ENCODE data around the gene SURF4. TPM values are rescaled to one million over a fixed set of nuclear protein-coding genes. Genes with fewer than 3 reads are reported as not detected.

Gene SURF4
- total RNA-seq, result 100 to 1,000 TPM; 104 to 176 (median 139) TPM

DNA sequence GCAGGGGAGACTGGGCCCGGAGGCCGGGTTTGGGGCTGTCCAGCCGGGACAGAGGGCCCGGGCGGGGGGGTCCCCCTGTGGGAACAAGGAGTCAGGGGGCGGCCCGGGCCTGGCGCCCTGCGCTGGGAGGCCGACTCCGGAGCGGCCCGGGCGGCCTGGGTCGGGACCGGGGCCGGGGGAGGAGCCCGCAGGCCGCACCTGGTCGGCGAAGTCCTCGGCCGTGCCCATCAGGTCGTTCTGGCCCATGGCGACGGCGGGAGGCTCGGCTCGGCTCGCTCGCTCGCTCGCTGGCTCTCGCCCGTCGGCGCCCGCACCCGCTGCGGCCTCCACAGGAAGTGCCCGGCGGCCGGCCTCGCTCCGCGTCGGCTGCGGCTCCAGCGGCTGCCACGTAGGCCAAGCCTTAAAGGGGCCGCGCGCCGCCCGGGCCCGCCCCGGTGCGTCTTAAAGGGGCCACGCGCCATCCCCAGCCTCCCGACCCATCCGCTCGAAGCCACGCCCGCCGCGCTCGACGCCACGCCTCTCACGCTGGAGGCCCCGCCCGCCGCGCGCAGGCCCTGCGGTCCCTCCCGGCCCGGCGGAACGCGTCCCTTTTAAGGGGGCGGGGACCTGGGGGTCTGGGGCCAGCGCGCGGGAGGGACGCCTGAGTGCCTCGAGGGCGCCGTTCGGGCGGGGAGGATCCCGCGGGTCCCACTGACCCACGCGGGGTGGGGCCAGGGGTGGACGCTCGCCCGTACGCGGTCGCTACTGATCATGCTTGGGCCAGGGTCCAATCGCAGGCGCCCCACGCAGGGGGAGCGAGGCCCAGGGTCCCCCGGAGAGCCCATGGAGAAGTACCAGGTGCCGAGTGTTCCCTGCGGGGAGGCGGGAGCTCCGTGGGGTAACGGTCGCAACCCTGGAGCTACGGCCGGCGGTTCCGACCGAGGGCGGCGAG is at the start of gene SURF4, which contains the start of gene STKLD1:
SURF4 (minus strand) TSS at position 337 of the 931 bp plus-strand sequence; CDS start at position 246, 91 bp downstream.
STKLD1 (plus strand) TSS at position 643 of the 931 bp plus-strand sequence; CDS start at position 751, 108 bp downstream.
- TF ChIP-seq, protein P1, sequence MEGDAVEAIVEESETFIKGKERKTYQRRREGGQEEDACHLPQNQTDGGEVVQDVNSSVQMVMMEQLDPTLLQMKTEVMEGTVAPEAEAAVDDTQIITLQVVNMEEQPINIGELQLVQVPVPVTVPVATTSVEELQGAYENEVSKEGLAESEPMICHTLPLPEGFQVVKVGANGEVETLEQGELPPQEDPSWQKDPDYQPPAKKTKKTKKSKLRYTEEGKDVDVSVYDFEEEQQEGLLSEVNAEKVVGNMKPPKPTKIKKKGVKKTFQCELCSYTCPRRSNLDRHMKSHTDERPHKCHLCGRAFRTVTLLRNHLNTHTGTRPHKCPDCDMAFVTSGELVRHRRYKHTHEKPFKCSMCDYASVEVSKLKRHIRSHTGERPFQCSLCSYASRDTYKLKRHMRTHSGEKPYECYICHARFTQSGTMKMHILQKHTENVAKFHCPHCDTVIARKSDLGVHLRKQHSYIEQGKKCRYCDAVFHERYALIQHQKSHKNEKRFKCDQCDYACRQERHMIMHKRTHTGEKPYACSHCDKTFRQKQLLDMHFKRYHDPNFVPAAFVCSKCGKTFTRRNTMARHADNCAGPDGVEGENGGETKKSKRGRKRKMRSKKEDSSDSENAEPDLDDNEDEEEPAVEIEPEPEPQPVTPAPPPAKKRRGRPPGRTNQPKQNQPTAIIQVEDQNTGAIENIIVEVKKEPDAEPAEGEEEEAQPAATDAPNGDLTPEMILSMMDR (IDR thresholded peaks at IDR 0.05; ENCODE audit: low read depth), result no peak

DNA sequence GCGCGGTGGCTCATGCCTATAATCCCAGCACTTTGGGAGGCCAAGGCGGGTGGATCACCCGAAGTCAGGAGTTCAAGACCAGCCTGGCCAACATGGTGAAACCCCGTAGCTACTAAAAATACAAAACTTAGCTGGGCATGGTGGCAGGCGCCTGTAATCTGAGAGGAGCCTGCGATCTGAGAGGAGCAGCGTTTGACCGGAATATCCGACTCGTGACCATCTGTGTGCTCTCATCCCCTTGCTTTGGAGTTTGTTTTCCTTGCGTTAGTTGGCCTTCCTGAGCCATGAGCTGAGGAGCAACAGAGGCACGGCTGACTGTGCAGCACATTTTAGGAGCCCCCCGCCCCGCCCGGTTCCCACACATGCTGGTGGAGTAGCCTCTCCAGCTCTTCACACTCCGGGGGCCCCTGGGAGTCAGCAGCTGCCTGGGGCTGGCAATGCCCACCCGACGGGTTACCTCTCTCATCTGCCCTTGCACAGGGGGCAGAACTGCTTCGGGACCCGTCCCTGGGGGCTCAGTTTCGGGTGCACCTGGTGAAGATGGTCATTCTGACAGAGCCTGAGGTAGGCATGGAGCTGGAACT is 49.3 kb upstream of the SURF4 start:
- TF ChIP-seq, protein P1 (IDR thresholded peaks at IDR 0.05; ENCODE audit: low read depth), result no peak

DNA sequence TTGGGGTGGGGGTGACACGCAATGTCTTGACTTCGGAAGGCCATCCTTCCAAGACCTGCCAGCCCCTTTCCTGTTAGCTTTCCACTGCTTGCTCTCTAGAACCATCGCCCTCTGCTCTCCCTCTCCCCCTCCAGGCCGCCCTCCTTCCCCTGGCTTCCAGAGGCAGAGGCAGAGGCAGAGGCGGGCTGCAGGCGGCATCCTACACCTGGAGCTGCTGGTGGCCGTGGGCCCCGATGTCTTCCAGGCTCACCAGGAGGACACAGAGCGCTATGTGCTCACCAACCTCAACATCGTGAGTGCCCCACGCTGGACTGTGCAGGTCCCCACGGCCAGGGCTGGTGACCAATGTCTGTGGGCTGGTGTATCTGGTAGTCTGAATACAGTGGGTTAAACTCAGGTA is 48.3 kb upstream of the SURF4 start:
- TF ChIP-seq, protein P1 (IDR thresholded peaks at IDR 0.05; ENCODE audit: low read depth), result no peak

DNA sequence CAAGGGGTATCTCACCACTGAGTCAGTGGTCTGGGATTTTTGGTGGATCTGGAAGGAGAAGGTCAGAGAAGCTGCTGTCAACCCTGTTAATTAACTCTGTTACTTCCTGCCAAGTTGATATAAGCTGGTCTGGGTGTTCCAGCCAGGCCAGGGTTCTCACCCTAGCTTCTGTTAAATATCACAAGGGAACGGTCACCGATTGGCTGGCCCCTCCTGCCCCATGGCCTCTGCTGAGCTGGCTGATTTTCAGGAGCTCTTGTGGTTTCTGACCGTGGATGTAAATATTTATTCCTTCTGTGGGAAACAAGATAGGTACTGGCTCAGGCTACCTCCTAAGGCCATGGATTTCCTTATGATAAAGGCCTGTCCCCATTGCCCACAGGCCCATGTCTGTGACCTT is 47.4 kb upstream of the SURF4 start:
- TF ChIP-seq, protein P1 (IDR thresholded peaks at IDR 0.05; ENCODE audit: low read depth), result no peak

DNA sequence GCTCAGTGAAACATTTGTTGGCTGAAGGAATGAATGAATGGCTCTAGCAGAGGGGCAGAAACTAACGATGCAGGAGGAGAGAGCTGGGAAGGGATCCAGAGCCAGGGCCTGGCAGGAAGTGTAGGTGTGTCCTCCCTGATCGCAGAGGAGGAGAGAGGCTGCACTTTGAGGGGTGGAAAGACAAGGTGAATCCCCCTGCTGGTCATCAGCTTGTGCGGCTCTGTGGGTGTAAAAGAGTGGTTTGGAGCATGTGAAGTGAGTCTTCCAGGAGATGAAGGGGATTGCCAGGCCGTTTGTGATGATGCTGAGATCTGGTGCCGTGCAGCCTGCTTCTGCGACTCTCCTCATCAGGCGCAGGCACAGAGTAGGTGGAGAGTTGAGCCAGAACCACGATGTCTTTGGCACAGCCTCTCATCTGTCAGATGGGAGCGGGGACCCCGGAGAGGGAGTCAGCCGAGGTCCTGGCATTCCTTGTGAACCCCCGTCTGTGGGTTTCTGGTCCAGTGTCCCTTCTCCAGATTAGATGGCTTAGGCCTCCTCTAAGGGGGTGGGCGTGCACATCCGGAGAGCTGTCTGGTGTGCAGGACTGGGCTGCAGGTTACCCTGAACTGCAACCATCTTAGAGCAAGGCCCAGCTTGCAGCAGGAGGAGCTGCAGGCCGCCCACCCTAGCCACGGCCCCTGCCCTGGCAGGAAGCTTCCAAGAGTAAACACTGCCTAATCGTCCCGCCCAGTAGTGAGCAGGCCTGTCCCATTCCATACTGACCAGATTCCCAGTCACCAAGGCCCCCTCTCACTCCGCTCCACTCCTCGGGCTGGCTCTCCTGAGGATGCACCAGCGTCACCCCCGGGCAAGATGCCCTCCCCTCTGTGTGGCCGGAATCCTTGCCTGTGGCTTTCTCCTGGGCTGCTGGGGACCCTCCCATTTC is 46.0 kb upstream of the SURF4 start, which contains the start of gene ADAMTS13:
ADAMTS13 (plus strand) TSS at position 753 of the 928 bp plus-strand sequence; CDS start at position 830, 77 bp downstream.
- TF ChIP-seq, protein P1 (IDR thresholded peaks at IDR 0.05; ENCODE audit: low read depth), result no peak

DNA sequence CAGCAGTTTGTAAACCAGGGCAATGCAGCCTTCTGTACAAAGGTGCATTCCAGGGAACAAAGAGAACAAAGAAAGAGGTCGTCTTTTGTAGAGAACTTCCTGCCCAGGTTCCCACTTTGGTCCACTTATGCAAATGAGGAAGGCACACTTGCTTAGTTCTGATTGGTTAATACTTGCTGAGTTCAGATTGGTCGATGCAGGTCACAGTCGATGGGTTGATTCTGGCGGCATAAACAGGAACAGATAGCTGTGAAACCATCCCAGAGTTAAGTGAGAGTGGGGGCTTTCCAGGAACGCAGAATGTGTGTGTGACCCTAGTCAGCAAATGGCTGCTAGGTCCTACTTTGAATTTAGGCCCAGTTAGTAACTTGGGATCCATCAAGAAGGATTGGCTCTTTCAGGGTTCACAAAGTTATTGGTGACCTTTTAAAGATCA is 44.5 kb upstream of the SURF4 start:
- TF ChIP-seq, protein P1 (IDR thresholded peaks at IDR 0.05; ENCODE audit: low read depth), result no peak
